ENCODE measurements around the gene AKAP8. TPM values are rescaled to one million over a fixed set of nuclear protein-coding genes. Genes with fewer than 3 reads are reported as not detected.

The AKAP8 gene
- total and polyA plus RNA-seq, 2 experiments from 2014 or later: 22.4 to 36.5 TPM

Small RNAs within 50 kb of the gene (small RNA-seq; reads per million reads assigned to genes)
- gene AC005776.1 (ENCODE audit: low replicate concordance): not detected

Other genes starting within 250 kb of the AKAP8 start
- gene NOTCH3, start 178.8 kb downstream of the AKAP8 start, total RNA-seq (2014; rRNA removed; shearing (Covaris generic)): 151 and 172 TPM in 2 replicates
- 24.3 and 25.0 TPM in 2 replicates for gene NOTCH3, start 178.8 kb downstream of the AKAP8 start, polyA plus RNA-seq (2016; fragmentation: Nextera tagmentation; extraction: Ambion mirVana)
- gene EPHX3, start 147.3 kb downstream of the AKAP8 start, total RNA-seq (2014; rRNA removed; shearing (Covaris generic)): 15.0 and 24.8 TPM in 2 replicates
- gene EPHX3, start 147.3 kb downstream of the AKAP8 start, polyA plus RNA-seq (2016; fragmentation: Nextera tagmentation; extraction: Ambion mirVana): 19.7 and 19.8 TPM in 2 replicates
- gene BRD4, start 47.2 kb downstream of the AKAP8 start, total RNA-seq (2014; rRNA removed; shearing (Covaris generic)): 63.5 and 63.8 TPM in 2 replicates
- gene BRD4, start 47.2 kb downstream of the AKAP8 start, polyA plus RNA-seq (2016; fragmentation: Nextera tagmentation; extraction: Ambion mirVana): 115 and 127 TPM in 2 replicates
- gene AKAP8L, start 39.2 kb upstream of the AKAP8 start, total RNA-seq (2014; rRNA removed; shearing (Covaris generic)): 143 and 165 TPM in 2 replicates
- 72.2 and 78.8 TPM in 2 replicates for gene AKAP8L, start 39.2 kb upstream of the AKAP8 start, polyA plus RNA-seq (2016; fragmentation: Nextera tagmentation; extraction: Ambion mirVana)
- gene WIZ, start 70.2 kb upstream of the AKAP8 start, total RNA-seq (2014; rRNA removed; shearing (Covaris generic)): 29.0 and 39.5 TPM in 2 replicates
- 8.9 and 10.3 TPM in 2 replicates for gene WIZ, start 70.2 kb upstream of the AKAP8 start, polyA plus RNA-seq (2016; fragmentation: Nextera tagmentation; extraction: Ambion mirVana)
- gene RASAL3, start 84.8 kb upstream of the AKAP8 start, total RNA-seq (2014; rRNA removed; shearing (Covaris generic)): 1.3 and 1.9 TPM in 2 replicates
- gene RASAL3, start 84.8 kb upstream of the AKAP8 start, polyA plus RNA-seq (2016; fragmentation: Nextera tagmentation; extraction: Ambion mirVana): 1.6 and 1.8 TPM in 2 replicates
- gene PGLYRP2, start 99.7 kb upstream of the AKAP8 start, total RNA-seq (2014; rRNA removed; shearing (Covaris generic)): not detected in 2 replicates
- gene PGLYRP2, start 99.7 kb upstream of the AKAP8 start, polyA plus RNA-seq (2016; fragmentation: Nextera tagmentation; extraction: Ambion mirVana): not detected in 2 replicates
- 0.19 and 1.5 TPM in 2 replicates for gene CYP4F22, start 128.7 kb upstream of the AKAP8 start, total RNA-seq (2014; rRNA removed; shearing (Covaris generic))
- 0.24 and 0.35 TPM in 2 replicates for gene CYP4F22, start 128.7 kb upstream of the AKAP8 start, polyA plus RNA-seq (2016; fragmentation: Nextera tagmentation; extraction: Ambion mirVana)
- not detected in 2 replicates for gene CYP4F8, start 235.4 kb upstream of the AKAP8 start, total RNA-seq (2014; rRNA removed; shearing (Covaris generic))
- not detected in 2 replicates for gene CYP4F8, start 235.4 kb upstream of the AKAP8 start, polyA plus RNA-seq (2016; fragmentation: Nextera tagmentation; extraction: Ambion mirVana)

Measured in GM23338 (cell line).